Anterior cingulate cortex (tissue), 58 donors: Measurements from ENCODE around the gene CHST1.

Experiments used
- DNase-seq, 58 donors: peaks; one replicate each; lab custom pipeline; 2025; lab: John Stamatoyannopoulos, UW

CHST1 gene

DNA sequence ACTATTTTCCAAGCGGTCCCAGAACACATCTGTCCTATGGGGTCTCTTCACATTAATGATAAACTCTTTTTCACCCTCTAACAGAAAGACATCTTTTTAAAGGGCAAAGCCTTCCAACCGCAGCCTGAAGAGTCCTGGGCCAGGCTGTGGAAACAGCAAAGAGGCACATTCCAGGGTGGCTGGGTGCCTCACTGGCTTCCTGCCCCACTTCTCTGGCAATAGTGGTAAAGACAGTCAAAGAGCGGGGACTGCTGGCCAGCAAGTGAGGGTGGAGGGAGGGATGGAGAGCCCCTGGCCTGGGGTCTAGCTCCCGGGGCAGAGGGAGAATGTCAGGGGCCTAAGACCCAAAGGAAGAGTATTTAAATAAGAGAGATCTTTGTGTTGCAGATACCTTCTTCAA, 10.2 kb upstream of the CHST1 start:
- peak in 1 of 58 donors; percentile 9 for DNase-seq

DNA sequence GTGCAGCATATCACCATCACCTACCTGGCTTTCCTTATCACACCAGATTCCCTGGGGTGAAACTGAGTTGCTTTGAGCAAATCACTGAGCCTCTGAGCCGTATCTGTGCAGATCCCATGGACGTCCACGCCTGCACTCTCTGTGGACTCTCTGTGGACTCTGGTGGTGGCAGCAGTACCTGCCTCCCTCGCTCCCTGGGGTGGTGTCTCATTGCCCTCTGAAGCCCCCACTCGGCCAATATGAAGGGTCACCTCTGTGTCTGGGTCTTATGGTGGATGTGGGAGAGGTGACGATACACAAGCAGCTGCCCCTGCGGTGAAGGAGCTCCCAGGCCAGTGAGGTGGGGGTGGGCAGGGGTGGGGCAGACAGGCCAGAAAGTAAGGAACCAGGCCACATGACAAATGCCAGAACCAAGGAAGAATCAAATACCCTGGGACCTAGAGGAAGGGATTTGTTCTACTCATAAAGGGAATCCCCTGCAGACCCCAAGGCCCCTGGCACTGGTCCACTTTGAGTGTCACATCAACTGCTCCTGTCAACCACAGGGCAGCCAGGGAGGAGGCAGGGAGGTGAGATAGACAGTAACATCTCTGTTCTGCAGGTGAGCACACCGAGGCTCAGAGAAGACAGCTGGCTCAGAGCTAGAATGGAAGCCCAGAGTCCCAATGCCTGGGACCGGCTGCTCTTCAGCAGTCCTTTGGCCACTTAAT, 9.2 kb upstream of the CHST1 start:
- no peak for DNase-seq

DNA sequence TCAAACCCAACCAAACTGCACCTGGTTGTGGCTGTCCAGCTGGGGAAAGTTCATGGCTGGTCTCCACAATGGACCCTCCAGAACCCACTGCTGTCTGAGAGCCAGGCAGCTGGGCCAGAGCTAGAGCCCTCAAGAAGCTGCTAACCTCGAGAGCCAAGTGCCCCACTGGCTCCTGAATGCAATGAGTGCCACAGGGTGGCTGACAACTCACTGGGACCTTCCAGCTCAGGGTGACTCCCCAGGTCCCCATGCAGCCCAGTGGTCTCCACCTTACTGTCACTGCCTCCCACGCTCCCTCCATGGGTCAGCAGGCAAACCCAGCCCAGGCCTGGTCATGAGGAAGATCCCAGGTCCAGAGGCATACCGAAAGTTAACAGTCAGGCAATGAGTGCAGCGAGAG, 8.0 kb upstream of the CHST1 start:
- DNase-seq, result no peak

DNA sequence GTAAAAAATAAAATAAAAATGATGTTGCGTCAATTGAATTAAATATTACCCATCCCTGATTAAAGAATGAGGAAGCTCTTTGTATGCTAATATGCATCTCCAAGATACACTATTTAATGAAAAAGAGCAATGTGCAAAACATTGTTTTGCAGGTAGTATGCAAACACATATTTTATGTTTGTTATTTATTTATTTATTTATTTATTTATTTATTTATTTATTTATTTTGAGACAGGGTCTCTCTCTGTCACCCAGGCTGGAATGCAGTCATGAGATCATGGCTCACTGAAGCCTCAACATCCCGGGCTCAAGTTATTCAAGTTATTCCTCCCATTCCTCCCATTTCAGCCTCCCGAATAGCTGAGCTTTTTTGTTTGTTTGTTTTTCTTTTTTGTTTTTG, 7.2 kb upstream of the CHST1 start:
- DNase-seq, result no peak

DNA sequence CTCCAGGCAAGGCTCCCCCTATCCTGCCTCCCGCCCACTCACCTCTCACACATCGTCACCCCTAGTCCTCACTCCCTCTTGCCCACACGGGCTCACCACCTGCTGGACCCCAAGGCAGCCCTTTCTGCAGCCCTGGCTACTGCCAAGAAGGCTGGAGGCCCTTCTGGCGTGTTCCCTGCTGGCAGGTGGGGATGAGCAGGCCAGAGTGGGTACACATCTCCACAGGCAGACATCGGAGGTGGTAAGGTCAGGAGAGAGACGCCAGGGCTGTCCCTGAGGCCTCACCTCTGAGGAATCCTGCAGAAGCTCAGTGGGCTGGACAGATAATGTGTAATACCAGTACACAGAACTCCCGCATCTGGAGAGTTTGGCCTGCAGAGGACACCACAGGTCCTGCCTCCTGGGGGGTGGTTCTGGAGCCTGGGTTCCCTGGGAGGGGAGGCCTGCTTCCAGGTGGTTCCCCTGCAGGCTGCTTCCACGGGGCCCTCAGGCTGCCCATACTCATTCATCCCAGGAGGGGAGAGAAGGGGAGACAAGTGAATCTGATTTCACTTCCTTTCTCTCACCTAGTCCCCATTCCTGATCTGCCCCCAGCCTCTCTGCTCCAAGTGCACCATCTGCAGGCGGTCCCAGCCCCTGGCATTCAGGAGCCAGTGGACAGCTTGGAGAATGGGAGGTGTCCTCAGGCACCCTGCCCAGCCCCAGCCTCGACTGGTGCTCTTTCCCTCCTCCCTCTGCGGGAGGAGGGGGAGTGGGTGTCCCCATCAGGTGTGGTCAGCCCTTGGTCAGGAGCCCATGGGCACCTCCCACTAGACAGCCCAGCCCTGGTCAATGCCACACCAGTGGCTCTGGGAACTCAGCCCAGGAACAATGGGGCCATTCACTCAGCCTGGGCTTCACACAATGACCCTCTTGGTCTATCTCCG, 6.1 kb upstream of the CHST1 start:
- DNase-seq, result peak in 51 of 58 donors; percentile 29 to 96 (median 77)

DNA sequence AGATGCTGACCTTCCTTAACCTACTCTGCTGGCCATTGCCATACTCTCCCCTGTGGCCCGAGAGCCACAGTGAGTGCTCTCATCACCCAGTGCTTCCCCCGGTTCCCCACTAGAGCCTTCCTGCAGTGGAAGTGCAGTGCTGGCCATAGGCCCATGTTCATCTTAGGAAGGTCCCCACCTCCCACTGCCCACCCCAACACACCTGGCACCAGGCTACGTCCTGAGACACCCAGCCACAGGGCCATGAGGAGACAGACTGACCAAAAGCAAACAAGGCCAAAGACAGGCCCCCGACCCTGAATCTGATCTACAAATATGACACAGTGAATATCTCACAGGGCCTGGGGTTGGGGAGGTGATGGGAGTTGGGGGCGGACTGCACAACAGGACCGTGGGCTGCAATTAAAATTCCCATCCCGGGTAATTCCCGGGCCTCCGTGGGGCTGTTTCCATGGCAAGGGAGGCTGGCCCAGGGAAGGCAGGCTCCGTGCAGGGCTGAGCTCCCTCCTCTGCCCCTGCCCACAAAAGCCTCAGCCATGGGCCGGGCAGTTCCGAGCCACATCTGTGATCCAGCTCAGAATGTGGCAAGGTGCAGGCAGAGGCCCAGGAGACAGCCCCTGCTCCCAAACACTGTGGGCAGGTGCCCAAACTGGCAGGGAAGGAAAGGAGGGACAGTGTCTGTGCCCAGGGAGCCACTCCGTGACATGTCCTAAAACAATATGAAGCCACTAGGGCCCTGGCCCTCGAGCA, 5.1 kb upstream of the CHST1 start:
- no peak for DNase-seq

DNA sequence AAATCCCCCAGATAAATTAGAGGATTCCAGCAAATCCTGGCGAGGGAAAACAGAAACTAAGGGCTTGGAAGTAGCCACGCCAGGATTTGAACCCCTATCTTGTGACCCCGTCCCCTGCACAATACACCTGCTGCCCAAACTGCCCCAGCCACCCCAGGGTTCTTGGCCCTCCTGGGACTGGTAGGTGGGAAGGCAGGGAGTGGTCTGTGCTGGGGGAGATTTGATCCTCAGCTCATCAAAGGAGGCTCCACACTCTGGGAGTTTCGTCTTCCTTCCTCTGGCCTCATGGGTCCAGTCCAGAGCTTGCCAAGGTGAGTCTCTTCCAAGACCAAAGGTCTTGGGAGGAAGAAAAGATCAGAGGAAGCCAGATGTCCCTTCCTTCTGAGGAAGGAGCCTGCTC, 4.5 kb upstream of the CHST1 start:
- DNase-seq, result no peak

DNA sequence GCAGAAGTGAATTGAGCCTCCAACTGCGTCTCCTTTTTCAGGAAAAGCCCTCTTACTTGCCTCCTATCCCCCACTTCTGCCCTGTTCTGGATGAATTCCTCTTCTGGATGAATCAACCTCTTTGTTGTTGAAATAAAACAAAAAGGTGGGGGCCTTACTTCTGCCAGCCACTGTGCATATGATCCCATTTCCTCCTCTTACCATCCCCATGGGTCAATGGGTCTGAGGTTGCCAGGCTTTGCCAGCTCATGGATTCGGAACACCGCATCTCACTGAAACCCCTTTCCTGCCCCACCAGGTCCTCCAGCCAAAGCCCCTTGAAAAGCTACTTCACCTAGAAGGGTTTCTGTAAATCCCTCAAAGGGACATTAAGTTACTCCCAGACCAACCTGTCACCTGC, 3.7 kb upstream of the CHST1 start:
- no peak for DNase-seq

DNA sequence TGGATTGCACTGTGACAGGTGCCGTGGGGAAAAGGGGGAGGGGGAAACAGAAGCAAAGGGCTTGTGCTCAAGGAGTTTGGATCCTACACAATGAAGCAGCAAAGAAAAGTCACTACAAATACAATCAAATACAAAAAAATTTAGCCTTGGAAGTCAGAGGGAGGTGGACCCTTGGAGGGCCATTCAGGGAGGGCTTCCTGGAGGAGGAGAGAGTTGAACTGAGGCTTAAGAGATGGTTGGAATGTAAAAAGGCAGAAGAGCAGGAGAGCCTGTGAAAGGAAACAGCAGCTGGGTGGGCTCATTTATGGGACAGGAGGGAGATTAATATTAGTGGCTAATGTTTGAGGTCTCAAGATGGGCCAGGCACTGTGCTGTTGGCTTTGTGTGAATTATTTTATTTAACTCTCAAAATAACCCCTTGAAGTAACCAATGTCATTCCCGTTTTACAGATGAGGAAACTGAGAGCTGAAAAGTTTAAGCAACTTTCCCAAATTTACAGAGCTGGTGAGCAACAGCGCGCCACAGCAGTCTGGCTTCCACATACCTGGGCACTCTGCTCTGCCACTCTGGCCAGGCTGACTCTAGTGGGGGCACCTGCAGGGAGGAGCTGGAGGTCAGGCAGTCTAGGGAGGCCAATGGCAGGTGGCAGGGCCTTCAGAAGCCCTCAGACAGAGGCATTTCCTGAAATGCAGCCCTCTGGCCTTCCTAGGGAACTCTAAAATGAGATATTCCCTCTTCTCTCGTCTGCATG, 2.7 kb upstream of the CHST1 start:
- DNase-seq, result no peak

DNA sequence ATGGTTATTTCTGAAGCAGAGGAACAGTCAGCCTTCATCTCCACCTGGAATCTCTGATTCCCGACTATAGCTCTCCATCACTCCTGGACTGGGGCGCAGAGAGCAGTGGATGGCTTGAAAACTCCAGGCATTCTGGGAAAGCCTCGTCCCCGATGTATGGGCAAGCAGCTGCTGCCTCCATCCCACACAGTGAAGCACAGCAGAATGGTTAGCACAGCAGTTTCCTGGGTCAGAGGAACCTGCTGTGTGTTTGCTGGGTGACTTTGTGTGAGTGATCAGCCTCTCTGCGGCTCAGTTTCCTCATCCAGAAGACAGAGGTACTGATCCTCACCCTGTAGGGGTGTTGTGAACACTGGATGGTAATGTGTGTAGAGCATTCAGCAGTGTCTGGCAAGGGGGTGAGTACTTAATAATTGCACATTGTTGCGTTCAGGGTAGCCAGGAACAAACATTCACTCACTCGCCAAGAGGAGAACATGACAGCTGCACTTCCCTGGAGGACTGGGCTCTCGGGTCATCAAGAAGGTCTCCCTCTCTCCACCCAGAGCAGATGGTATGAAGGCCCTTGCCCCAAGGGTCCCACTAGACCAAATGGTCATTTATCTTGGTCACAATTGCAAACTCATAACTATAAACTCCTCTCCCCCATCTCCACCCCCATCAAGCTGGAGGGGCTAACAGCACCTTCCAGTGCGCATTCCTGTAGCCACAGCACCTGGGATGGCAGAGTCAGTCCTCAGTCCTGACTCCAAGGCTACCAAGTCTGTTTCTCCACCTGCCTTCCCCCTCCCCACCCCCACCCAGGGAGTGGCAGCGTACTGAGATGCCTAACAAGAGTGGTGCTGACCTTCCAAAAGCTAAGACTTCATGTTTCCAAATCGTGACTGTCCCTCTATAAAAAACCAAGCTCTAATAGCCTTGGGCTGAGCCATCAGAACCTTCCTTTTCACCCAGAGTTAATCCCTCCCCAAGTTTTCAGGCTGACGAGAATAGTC, 1.5 kb upstream of the CHST1 start:
- DNase-seq, result peak in 13 of 58 donors; percentile 17 to 72 (median 38)

DNA sequence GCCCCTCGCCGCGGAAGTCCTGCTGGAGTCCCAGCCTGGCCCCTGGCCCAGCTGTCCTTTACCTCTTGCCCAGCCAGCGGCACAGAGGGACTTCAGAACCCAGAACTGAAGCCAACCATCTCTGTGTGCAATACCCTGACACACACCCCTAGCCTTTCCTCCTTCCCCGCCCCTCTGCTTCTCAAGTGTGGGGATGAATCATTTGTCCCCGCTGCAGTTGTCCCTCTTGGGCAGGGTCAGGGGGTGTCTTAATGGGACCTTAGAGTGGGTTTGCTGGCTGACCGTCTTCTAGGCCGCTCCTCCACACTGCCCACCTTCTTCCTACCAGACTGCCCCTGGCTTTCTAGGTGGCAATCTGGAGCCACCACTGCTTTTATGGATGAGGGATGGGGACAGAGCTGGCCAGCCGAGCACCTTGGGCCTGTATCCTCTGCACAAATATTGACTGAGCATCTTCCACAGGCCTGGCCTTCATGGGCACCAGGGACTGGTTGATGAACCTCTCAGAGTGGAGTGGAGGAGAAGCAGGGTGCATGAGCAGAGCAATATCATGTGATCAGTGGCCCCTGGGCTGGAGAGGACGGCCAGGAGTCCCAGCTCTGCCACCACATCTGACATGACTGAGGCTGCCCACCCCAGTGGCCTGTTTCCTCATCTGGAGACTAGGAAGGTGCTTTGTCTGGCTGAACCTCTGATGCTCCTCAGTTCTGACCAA, 668 bp upstream of the CHST1 start:
- DNase-seq, result peak in 2 of 58 donors; percentile 59 to 79

DNA sequence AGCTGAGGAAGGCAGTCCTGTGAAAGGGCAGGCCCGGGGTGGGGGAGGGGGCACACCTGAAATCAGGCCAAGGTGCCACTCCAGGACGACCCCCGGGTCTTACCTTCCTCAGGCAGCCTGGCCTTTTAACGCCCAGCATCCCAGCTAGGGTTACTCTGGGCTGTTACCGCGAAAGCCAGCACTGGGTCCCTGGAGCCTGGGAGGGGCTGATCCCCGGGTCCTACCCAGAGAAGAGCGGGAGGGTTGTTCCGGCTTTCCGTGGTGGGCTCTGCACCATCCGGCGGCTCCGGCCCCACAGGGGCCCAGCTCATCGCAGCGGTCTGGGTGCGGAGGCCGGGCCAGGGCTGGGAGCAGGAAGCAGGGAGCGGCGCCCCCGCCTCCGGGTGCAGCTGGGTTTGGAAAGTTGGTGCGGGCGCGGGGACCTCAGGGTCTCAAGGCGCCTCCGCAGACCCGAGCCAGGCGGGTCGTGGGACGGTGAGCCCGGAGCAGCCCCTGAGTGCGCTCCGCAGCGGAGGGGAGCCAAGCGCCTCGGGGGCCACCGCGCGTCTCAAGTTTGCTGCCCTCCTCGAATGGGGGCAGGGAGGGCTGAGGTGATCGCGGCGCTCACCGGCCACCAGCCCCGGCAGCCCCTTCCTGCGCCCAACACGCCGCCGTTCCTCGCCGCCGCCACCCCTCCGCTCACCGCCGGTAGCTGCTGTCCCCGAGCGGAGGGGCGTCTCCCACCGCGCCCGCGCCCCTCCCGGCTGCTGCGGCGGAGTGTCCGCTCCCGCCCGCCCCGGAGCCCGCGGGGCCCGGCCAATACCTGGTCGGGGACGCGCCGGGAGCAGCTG, 831 bp downstream of the CHST1 start:
- peak in 1 of 58 donors; percentile 18 for DNase-seq

DNA sequence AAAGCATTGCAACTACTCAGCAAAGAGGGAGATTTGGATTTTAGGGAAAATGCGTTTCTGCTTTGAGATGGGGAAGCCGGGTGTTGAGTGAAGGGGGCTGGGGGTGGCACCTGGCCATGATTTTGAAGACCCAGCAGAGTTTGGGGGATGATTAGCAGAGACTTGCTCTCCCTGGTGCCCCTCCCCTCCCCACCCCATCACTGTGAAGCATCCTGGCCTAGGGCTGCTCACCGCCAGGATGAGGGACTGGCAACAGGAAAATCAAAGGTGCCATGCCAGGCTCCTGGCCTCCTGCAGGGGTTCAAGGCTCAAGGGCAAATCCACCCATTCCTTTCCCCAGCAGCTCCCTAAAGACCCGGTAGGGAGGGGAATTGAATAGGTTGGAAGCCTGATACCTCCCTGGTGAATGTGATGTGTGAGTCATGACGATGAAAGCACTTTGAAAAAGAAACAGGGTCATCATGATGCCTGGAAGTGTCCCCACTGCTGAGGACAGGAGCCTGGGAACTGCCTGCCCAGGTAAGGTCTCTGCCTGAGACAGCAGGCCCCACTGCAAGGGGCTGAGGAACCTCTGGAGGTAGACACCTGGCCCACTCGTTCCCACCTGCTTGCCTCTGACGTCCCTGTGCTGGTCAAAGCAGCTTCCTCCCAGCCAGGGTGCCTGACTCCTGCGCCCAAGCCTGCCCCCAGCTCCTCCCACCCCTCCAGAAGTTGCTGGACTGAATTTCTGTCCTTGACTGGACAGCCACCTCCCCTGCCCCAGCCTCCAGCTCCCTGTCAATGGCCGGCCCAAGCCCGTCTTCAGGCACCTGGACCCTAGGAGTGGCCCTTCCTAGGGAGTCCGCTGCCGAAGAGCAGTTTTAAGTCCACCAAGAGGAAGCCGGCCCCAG, 1.7 kb downstream of the CHST1 start:
- DNase-seq, result peak in 1 of 58 donors; percentile 25

DNA sequence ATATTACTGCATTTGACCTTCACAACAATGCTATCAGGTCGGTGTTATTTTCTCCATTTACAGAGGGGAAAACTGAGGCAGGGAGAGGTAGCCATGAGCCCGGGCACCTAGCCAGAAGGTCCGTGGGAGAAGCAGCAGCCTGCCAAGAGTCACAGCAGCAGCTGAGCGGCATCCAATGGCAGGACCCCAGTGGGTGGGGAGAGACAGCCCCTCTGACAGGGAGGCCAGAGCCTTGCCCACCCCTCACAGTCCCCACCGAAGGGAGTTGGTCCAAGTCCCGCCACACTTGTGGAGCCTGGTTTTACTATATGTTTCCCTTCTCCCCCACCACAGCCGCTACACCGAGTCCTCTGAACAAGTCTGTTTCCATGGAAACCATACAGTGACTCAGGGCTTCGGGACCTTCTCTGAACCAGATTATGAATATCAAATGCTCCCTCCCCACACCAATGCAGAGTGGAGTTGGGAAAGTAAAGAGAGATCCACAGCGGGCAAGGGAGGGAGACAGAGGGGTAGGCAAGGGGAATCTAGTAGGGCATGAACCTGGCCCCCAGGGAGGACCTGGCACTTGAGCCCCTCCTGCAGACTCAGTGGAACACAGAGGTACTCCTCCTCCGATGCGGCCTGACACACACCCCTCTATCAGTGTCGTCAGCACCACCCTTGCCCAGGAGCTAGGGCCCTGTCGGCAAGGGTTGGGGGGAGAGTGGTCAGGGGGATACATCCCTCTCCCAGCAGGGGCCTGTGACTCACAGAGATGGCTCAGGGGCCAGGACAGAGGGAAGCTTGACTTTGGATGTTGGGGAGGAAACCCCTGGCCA, 2.5 kb downstream of the CHST1 start:
- peak in 20 of 58 donors; percentile 26 to 80 (median 44) for DNase-seq

DNA sequence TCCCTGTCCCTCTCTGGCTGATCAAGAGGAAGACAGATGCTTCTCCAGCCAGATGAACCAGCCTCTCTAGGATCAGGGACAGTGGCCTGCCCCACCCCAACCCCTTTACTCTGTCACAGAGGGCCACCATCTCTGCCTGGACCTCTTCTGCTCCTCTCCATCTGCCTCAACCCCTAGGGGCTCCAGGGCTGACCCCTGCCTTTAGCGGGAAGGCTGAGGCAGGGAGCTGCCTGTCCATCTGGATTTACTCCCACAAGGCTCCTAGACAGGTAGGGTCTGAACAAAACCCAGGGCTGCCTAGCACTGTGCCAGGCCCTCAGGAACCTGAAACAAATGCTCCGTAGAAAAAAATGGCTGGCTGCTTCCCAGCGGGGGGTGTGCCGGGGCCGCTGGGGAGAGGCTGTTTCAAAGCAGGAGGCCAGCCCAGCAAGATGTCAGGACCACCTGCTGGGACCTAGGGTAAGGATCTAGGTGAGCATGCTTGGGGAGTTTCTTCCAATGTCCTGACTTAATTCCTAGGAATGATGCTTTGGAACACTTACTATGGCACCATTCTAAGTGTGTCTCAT, 3.2 kb downstream of the CHST1 start:
- DNase-seq, result no peak
